A549 (cell line): ENCODE results near the gene MAP3K7.

Source experiments
- BHLHE40 ChIP-seq: IDR thresholded peaks from 2 replicates; pipeline ENCODE4 v1.6.1; 2012; ENCODE audit warnings: low read depth, low read length, inconsistent platforms
- CBX2 ChIP-seq: fragments of 200-600 bp; sonication (generic); IDR thresholded peaks from 2 replicates; pipeline ENCODE4 v1.6.1; 2016; ENCODE audit warnings: low read depth, mild to moderate bottlenecking, borderline replicate concordance
- MAFK ChIP-seq: fragments of 450-650 bp; IDR thresholded peaks from 2 replicates; pipeline ENCODE4 v1.6.1; 2014; ENCODE audit not compliant: partially characterized antibody
- TF ChIP-seq, protein P1 (sequence below): fragments of 250-450 bp; sonication (Bioruptor Pico); IDR thresholded peaks from 2 replicates; pipeline ENCODE4 v1.5.0; 2021; ENCODE audit warnings: mild to moderate bottlenecking, moderate library complexity, borderline replicate concordance
- TF ChIP-seq, protein P2 (sequence below): IDR thresholded peaks from 2 replicates; pipeline ENCODE4 v1.6.1; 2012
- TF ChIP-seq, protein P3 (sequence below): fragments of 150-350 bp; IDR thresholded peaks from 2 replicates; pipeline ENCODE4 v1.6.1; 2014; ENCODE audit warnings: low read depth, mild to moderate bottlenecking, low read length

DNA sequence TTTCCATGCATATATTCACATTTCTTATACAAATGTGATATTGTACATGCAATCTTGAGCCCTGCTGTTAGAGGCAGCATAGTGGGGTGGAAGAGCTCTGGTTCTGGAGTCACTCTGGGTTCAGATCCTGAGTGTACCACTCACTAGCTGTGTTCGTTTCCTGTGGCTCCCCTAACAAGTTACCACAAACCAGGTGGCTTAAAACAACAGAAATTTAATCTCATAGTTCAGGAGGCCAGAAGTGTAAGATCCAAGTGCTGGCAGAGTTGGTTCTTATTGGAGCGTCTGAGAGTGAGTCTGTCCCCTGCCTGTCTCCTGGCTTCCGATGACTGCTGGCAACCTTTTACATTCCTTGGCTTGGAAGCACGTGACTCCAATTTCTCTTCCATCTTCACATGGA lies 115.6 kb downstream of the MAP3K7 start:
- TF ChIP-seq, protein P1, sequence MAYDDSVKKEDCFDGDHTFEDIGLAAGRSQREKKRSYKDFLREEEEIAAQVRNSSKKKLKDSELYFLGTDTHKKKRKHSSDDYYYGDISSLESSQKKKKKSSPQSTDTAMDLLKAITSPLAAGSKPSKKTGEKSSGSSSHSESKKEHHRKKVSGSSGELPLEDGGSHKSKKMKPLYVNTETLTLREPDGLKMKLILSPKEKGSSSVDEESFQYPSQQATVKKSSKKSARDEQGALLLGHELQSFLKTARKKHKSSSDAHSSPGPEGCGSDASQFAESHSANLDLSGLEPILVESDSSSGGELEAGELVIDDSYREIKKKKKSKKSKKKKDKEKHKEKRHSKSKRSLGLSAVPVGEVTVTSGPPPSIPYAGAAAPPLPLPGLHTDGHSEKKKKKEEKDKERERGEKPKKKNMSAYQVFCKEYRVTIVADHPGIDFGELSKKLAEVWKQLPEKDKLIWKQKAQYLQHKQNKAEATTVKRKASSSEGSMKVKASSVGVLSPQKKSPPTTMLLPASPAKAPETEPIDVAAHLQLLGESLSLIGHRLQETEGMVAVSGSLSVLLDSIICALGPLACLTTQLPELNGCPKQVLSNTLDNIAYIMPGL: no peak
- TF ChIP-seq CBX2 (no peak), BHLHE40 (no peak), MAFK (no peak)
- TF ChIP-seq, protein P2, sequence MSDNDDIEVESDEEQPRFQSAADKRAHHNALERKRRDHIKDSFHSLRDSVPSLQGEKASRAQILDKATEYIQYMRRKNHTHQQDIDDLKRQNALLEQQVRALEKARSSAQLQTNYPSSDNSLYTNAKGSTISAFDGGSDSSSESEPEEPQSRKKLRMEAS: no peak
- TF ChIP-seq, protein P3, sequence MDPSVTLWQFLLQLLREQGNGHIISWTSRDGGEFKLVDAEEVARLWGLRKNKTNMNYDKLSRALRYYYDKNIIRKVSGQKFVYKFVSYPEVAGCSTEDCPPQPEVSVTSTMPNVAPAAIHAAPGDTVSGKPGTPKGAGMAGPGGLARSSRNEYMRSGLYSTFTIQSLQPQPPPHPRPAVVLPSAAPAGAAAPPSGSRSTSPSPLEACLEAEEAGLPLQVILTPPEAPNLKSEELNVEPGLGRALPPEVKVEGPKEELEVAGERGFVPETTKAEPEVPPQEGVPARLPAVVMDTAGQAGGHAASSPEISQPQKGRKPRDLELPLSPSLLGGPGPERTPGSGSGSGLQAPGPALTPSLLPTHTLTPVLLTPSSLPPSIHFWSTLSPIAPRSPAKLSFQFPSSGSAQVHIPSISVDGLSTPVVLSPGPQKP: no peak
